GM13976 (cell line): Measurements from ENCODE around the gene RPRD2.

ENCODE experiments used
- DNase-seq: peaks from one replicate; pipeline ENCODE4 v3.0.0; 2012; ENCODE audit warnings: low spot score
- in situ Hi-C: fragments of 300-500 bp; cut with MboI; formaldehyde crosslinking; loops from one replicate; pipeline ENCODE4 v1.12.0; 2022; ENCODE audit warnings: low sequenced_read_pairs, mixed read lengths, inconsistent platforms; ENCODE audit not compliant: unreplicated experiment
- TF ChIP-seq, protein P1 (sequence below): IDR thresholded peaks from 2 replicates; pipeline ENCODE4 v1.5.1; 2012; ENCODE audit warnings: borderline replicate concordance, mild to moderate bottlenecking; ENCODE audit not compliant: insufficient read depth; ENCODE audit errors: extremely low read depth, missing control alignments, control extremely low read depth

Gene RPRD2

GRCh38 chr1:150514260-150514659 is 150.3 kb downstream of the RPRD2 start:
- TF ChIP-seq, protein P1, sequence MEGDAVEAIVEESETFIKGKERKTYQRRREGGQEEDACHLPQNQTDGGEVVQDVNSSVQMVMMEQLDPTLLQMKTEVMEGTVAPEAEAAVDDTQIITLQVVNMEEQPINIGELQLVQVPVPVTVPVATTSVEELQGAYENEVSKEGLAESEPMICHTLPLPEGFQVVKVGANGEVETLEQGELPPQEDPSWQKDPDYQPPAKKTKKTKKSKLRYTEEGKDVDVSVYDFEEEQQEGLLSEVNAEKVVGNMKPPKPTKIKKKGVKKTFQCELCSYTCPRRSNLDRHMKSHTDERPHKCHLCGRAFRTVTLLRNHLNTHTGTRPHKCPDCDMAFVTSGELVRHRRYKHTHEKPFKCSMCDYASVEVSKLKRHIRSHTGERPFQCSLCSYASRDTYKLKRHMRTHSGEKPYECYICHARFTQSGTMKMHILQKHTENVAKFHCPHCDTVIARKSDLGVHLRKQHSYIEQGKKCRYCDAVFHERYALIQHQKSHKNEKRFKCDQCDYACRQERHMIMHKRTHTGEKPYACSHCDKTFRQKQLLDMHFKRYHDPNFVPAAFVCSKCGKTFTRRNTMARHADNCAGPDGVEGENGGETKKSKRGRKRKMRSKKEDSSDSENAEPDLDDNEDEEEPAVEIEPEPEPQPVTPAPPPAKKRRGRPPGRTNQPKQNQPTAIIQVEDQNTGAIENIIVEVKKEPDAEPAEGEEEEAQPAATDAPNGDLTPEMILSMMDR, result no peak
- in situ Hi-C loops, result no loop called here
- DNase-seq, result no peak

GRCh38 chr1:150514913-150515327 is 151.0 kb downstream of the RPRD2 start:
- TF ChIP-seq, protein P1, result no peak
- no peak for DNase-seq
- in situ Hi-C loops, result no loop called here

DNA sequence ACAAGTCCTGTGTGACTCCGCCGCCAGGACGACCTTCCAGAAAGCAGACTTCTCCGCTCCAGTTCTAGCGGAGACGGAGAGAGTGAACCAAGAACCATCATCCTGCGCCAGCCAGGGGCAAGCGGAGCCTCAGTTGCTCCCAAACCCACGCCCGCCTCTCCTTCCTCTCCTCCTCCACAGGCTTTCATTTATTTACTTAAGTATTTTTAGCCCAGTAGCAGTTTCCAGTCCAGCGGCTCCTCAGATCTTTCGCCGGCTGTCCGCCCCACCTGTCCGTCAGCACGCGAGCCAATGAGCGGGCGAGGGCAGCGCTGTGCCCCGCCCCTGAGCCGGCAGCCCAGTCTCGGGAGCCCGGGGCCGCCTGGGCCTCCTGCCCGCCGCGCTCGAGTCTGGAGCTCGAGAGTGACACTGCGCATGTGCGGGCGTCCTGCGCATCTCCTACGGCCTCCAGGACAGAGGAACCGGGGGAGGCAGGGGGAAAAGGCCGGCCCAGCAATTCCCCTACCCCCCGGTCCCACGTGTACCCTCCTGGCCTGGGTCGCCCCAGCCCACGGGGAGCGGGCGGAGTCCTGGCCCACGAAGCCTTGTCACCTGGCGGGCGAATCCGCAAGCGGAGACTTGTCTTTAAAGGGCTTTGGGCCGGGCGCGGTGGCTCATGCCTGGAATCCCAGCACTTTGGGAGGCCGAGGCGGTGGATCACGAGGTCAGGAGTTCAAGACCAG is 151.5 kb downstream of the RPRD2 start, which contains the start of gene FALEC:
FALEC (plus strand) TSS at position 425 of the 722 bp plus-strand sequence.
- TF ChIP-seq, protein P1, result no peak
- in situ Hi-C loops, result no loop called here
- DNase-seq, result peak; percentile 99

- TF ChIP-seq, protein P1, result no peak
- no peak for DNase-seq
- in situ Hi-C loops, result no loop called here
Observed at GRCh38 chr1:150516050-150516591, 152.2 kb downstream of the RPRD2 start.

DNA sequence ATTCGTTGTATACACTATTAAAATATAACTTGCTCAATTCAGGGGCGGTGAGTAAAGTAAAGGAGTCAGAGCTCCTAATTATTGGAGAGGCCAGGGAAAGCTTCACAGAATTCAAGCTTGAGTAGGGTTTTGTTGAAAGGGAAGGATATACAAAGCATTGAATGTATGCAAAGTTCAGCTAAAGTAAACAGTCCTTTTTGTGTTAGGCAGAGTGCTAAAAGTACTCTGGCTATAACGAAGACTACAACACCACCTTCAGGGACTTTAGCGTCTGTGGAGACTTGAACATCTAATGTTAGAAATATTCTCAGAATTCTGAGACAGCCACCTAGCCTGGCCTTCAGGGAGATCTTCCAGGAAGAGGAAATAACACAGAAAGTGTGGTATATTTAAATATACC is 152.7 kb downstream of the RPRD2 start:
- in situ Hi-C loops, result no loop called here
- TF ChIP-seq, protein P1, result peak; percentile 41
- peak; percentile 52 for DNase-seq

- TF ChIP-seq, protein P1, result no peak
- in situ Hi-C loops, result no loop called here
- no peak for DNase-seq
Observed at GRCh38 chr1:150521196-150521968, 157.4 kb downstream of the RPRD2 start.
